Stimulated activated CD4-positive, alpha-beta T cell treated with anti-CD3 and anti-CD28 coated beads, TNF-alpha, amount 100 ng/mL, for 1 hour (primary cell): ENCODE results near the gene PPP1R37.

Experiments used
- DNase-seq, 3 donors: peaks; one replicate each; pipeline ENCODE4 v3.0.0-alpha.2; 2020; ENCODE audit warnings: low read depth in 3 of 3, low spot score in 1 of 3

Gene PPP1R37

GRCh38 chr19:45186509-45187334, 93.7 kb downstream of the PPP1R37 start:
- DNase-seq: no peak

DNA sequence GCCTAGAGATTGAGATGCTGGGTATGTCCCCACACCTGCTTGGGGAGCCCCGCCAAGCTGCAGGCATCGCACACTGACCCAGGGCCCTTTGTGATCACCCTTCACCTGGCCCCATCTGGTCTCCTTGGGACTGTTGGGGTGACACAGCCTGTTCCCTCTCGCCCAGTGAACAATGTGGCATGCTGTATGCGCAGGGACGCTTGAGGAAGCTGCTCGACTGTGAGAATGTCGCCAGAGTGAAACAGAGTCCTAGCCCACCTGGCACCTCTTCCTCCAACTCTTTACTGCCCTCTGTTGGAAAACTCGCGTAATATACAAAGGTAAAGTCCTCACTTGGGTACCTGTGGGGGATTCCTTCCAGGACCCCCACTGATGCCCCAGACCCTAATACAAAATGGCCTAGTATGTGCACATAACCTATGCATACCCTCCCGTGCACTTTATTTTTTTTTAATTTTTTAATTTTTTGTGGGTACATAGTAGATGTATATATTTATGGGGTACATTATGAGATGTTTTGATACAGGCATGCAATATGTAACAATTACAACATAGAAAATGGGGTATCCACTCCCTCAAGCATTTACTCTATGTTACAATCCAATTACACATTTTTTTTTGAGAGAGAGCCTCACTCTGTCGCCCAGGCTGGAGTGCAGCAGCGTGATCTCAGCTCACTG, 94.6 kb downstream of the PPP1R37 start:
- no peak for DNase-seq

GRCh38 chr19:45189971-45190370, 97.0 kb downstream of the PPP1R37 start:
- DNase-seq: no peak

- no peak for DNase-seq
Measured at GRCh38 chr19:45191375-45191774, 98.4 kb downstream of the PPP1R37 start.

DNA sequence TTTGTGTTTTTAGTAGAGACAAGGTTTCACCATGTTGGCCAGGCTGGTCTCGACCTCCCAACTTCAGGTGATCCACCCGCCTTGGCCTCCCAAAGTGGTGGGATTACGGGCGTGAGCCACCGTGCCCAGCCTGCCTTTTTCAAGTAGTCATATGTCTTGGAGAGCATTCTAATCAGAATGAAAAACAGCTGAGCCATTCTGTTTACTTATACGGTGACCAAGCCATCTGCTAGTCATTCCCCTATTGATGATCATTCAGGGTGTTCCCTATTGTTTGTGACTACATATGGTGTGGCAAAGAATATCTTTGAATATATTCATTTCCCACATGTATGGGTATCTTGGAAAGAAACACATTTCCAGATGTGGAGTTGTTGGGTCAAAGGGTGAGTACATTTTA, 102.8 kb downstream of the PPP1R37 start:
- DNase-seq: no peak
